Ovary (tissue), 9 donors: ENCODE results near the gene CAB39. TPM values are rescaled to one million over a fixed set of nuclear protein-coding genes. Genes with fewer than 3 reads are reported as not detected.
"Not testable (repeated sequence)": the region's sequence is repeated elsewhere in the genome, so short reads cannot be mapped to it uniquely, and the experiment has no call there.

ENCODE experiments used
- DNase-seq, 5 donors: peaks; one replicate each; pipeline ENCODE4 v3.0.0-alpha.2; 2019 to 2020
- H3K27ac ChIP-seq, 2 donors: fragments of 200-600 bp; one replicate each; pipeline versions ENCODE4 v1.5.1 to v1.8.0; 2019 to 2022
- H3K27me3 ChIP-seq: fragments of 200-600 bp; one replicate; pipeline ENCODE4 v1.8.0; 2022
- H3K36me3 ChIP-seq: fragments of 200-600 bp; sonication (generic); one replicate; pipeline ENCODE4 v1.5.1; 2019
- H3K4me1 ChIP-seq: one replicate; pipeline ENCODE4 v1.8.1; 2013; ENCODE audit warnings: mild to moderate bottlenecking, moderate library complexity; ENCODE audit not compliant: insufficient read depth
- H3K4me3 ChIP-seq: fragments of 200-600 bp; sonication (generic); one replicate; pipeline ENCODE4 v1.5.1; 2017
- H3K9me3 ChIP-seq, 2 donors: fragments of 200-600 bp in 1 of 2; sonication (generic) in 1 of 2; one replicate each; pipeline versions ENCODE4 v1.5.1 to v1.8.1; 2013 to 2019; ENCODE audit warnings: mild to moderate bottlenecking in 1 of 2, moderate library complexity in 1 of 2
- EP300 ChIP-seq: sonication (generic); formaldehyde crosslinking; IDR thresholded peaks from one replicate; pipeline ENCODE4 v1.6.1; 2017; ENCODE audit warnings: antibody characterized with exemption
- POLR2A ChIP-seq: fragments of 450-650 bp; IDR thresholded peaks from one replicate; pipeline ENCODE4 v1.6.1; 2017; ENCODE audit warnings: antibody characterized with exemption, mild to moderate bottlenecking, moderate library complexity
- WGBS, 3 donors: extraction: QIAGEN DNeasy Blood & Tissue Kit in 1 of 3; methylation state at CpG; one replicate each; pipeline versions ENCODE4 v1.1.5 to v1.1.7; 2013 to 2017; 5-methylcytosine and 5-hydroxymethylcytosine counted together
- intact Hi-C, 4 donors: fragments of 100-400 bp; cut with DNase I; formaldehyde crosslinking; loops; one replicate each; pipeline versions ENCODE4 v1.11.0 to v1.15.1; 2022 to 2023
- polyA plus RNA-seq, 2 donors: library from polyadenylated mRNA; stranded (reverse); fragments of 200-250 nt in 1 of 2; fragments of 350-450 nt in 1 of 2; fragmentation: Illumina TruSeq in 1 of 2; extraction: RNeasy Lipid Tissue Mini Kit (QIAGEN cat#74804) in 1 of 2; gene quantifications; one replicate each; pipeline ENCODE4 v1.2.3, GENCODE V29; 2013 to 2014
- total RNA-seq, 7 donors: library from RNA; depleted of rRNA in 2 of 7; stranded (reverse); fragments of >200 nt in 2 of 7; fragmentation: NEBNext Ultra II Directional in 3 of 7; extraction: Animal tissue kit (Norgen Biotek cat#: 25700) in 3 of 7; gene quantifications; one replicate each; pipeline versions ENCODE4 v1.1.0 to v1.2.4, GENCODE V29; 2016 to 2023
- TF ChIP-seq, protein P1 (sequence below), 3 donors: fragments of 450-650 bp in 2 of 3; fragments of 200-600 bp in 1 of 3; IDR thresholded peaks; one replicate each; pipeline versions ENCODE4 v1.5.1 to v1.8.0; 2016 to 2022; ENCODE audit warnings: antibody characterized with exemption in 3 of 3, mild to moderate bottlenecking in 1 of 3
- donor health status: DM: no; HTN: no; CAD: no; lungs with moderate emphysema.
- donor health status: DM: no; HTN: no; CAD: no.
- donor health status: Bipolar disorder and iron deficiency.
- donor health status: DM: yes; HTN: yes; CAD: no.
- donor health status: DM: no; HTN: no; CAD: no.
- donor health status: DM: yes; HTN: yes; CAD: no.

Gene CAB39
- total and polyA plus RNA-seq, 9 donors: 24.8 to 64.4 (median 50.4) TPM

DNA sequence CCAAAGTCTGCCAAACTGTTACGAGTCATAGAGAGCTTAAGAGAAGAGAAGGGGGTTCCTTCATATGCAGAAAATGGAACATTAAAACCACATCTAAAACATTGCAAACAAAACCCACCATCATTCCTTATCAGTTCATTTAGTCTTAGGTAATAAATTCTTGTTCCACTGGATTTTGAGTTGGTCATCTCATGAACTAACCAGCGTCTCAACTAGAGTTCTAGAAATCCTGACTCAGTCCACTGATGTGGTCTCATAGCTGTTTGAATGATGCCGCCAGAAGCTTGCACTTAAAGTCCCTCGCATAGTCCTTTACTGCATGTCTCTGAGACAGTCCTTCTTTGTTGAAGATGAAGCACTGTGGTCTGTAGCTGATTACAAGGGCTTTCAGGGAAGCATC is 15.0 kb upstream of the CAB39 start:
- intact Hi-C loops: no loop called here
- WGBS, 3 donors: 75 to 87% (median 84%) methylated on average over 4 of the region's 4 CpGs
- no peak for DNase-seq
- Histone ChIP-seq H3K27ac (no peak overlapping the region), H3K4me3 (no peak overlapping the region), H3K4me1 (no peaks in the 10 kb centered on the region), H3K36me3 (no peaks in the 10 kb centered on the region), H3K9me3 (no peaks in the 10 kb centered on the region), H3K27me3 (no peaks in the 10 kb centered on the region)
- TF ChIP-seq EP300 (no peak), POLR2A (no peak)
- TF ChIP-seq, protein P1, sequence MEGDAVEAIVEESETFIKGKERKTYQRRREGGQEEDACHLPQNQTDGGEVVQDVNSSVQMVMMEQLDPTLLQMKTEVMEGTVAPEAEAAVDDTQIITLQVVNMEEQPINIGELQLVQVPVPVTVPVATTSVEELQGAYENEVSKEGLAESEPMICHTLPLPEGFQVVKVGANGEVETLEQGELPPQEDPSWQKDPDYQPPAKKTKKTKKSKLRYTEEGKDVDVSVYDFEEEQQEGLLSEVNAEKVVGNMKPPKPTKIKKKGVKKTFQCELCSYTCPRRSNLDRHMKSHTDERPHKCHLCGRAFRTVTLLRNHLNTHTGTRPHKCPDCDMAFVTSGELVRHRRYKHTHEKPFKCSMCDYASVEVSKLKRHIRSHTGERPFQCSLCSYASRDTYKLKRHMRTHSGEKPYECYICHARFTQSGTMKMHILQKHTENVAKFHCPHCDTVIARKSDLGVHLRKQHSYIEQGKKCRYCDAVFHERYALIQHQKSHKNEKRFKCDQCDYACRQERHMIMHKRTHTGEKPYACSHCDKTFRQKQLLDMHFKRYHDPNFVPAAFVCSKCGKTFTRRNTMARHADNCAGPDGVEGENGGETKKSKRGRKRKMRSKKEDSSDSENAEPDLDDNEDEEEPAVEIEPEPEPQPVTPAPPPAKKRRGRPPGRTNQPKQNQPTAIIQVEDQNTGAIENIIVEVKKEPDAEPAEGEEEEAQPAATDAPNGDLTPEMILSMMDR (IDR thresholded peaks at IDR 0.05): no peak

DNA sequence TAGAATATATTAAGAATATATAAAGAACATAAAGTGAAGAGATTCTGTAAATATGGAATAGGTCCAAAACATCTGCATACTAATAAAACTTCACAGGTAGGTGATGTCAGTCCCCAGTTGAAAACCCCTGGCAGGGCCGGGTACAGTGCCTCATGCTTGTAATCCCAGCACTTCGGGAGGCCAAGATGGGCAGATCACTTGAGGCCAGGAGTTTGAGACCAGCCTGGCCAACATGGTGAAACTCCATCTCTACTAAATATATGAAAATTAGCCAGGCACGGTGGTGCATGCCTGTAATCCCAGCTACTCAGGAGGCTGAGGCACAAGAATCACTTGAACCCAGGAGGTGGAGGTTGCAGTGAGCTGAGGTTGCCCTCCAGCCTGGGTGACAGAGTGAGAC is 13.9 kb upstream of the CAB39 start:
- DNase-seq, H3K4me3 ChIP-seq, intact Hi-C loops, H3K27me3 ChIP-seq, H3K9me3 ChIP-seq, H3K36me3 ChIP-seq, H3K4me1 ChIP-seq, H3K27ac ChIP-seq: not testable (repeated sequence)
- 84 to 86% (median 86%) methylated on average over 3 of the region's 3 CpGs for WGBS, 3 donors

DNA sequence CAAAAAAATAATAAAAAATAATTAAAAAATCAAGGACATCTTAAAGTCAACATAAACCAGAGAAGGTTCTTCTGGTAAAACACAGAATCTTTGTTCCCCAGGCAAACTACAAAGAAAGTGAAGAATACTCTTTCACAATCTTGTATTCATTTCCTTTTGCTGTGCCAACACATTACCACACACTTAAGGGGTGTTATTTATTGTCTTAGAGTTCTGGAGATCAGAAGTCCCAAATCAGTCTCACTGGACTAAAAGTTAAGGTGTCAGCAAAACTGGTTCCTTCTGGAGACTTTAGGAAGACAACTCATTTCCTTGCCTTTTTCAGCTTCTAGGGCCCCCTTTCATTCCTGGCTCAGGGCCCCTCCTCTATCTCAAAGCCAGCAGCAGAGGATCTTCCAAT is 12.2 kb upstream of the CAB39 start:
- intact Hi-C loops: no loop called here
- TF ChIP-seq EP300 (no peak), POLR2A (no peak)
- TF ChIP-seq, protein P1 (IDR thresholded peaks at IDR 0.05): no peak
- Histone ChIP-seq H3K9me3 (no peaks in the 10 kb centered on the region), H3K27me3 (no peaks in the 10 kb centered on the region), H3K4me3 (no peak overlapping the region), H3K4me1 (no peaks in the 10 kb centered on the region), H3K36me3 (no peaks in the 10 kb centered on the region), H3K27ac (no peak overlapping the region)
- no peak for DNase-seq

DNA sequence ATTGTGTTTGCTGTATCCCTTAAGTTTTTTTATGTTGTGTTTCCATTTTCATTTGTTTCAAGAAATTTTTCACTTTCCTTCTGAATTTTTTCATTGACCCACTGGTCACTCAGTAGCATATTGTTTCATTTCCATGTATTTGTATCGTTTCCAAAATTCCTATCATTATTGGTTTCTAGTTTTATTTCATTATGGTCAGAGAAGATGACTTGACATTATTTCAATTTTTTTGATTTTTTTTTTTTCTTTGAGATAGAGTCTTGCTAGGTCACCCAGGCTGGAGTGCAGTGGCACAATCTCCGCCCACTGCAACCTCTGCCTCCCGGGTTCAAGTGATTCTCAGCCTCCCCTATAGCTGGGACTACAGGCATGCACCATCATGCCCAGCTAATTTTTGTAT is 11.3 kb upstream of the CAB39 start:
- no peak overlapping the region for H3K27ac ChIP-seq
- WGBS, 3 donors: 77 to 84% (median 79%) methylated on average over 3 of the region's 3 CpGs
- no peaks in the 10 kb centered on the region for H3K4me1 ChIP-seq
- no peak for TF ChIP-seq EP300
- TF ChIP-seq, protein P1 (IDR thresholded peaks at IDR 0.05): no peak
- TF ChIP-seq POLR2A: no peak
- H3K36me3 ChIP-seq: no peaks in the 10 kb centered on the region
- H3K27me3 ChIP-seq: no peaks in the 10 kb centered on the region
- H3K9me3 ChIP-seq: no peaks in the 10 kb centered on the region
- DNase-seq: no peak
- intact Hi-C loops: no loop called here
- H3K4me3 ChIP-seq: no peak overlapping the region

DNA sequence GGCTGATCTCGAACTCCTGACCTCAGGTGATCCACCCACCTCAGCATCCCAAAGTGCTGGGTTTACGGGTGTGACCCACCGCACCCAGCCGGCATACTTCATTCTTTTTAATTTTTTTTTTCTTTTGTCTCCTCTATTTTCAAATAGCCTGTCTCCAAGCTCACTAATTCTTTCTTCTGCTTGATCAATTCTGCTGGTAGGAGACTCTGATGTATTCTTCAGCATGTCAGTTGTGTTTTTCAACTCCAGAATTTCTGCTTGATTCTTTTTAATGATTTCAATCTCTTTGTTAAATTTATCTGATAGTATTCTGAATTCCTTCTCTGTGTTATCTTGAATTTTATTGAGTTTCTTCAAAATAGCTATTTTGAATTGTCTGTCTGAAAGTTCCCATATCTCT is 10.2 kb upstream of the CAB39 start:
- intact Hi-C loops, H3K36me3 ChIP-seq, H3K4me3 ChIP-seq, H3K4me1 ChIP-seq, H3K27me3 ChIP-seq, H3K27ac ChIP-seq, DNase-seq, H3K9me3 ChIP-seq: not testable (repeated sequence)
- WGBS, 3 donors: 91 to 95% (median 95%) methylated on average over 4 of the region's 4 CpGs

DNA sequence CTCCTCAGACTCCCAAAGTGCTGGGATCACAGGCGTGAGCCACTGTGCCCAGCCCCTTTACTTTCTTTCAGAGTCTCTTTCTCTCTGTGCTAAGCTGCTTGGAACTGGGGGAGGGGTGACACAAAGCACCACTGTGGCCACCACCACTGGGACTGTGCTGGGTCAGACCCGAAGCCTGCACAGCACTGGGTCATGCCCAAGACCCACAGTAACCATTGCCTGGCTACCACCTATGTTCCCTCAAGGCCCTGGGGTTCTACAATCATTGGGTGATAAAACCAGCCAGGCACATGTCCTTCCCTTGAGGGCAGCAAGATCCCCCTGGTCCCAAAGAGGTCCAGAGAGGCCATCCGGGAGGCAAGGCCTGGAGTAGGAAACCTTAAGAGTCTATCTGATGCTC is 9.1 kb upstream of the CAB39 start:
- no peaks in the 10 kb centered on the region for H3K36me3 ChIP-seq
- 85 to 87% (median 86%) methylated on average over 3 of the region's 3 CpGs for WGBS, 3 donors
- H3K27me3 ChIP-seq: no peaks in the 10 kb centered on the region
- H3K9me3 ChIP-seq: no peaks in the 10 kb centered on the region
- DNase-seq: no peak
- TF ChIP-seq, protein P1 (IDR thresholded peaks at IDR 0.05): no peak
- TF ChIP-seq POLR2A (no peak), EP300 (no peak)
- H3K4me3 ChIP-seq: no peak overlapping the region
- H3K27ac ChIP-seq: no peak overlapping the region
- intact Hi-C loops: no loop called here
- H3K4me1 ChIP-seq: no peaks in the 10 kb centered on the region
